Measurements from ENCODE around the gene YIPF2. TPM values are rescaled to one million over a fixed set of nuclear protein-coding genes. Genes with fewer than 3 reads are reported as not detected.

The YIPF2 gene
- total and polyA plus RNA-seq, 10 of the 15 experiments (the other 5 are each of a cell fraction or from before 2014, with no cell fraction given), result 0.92 to 38.9 (median 17.6) TPM

GRCh38 chr19:10882108-10882457 lies 46.4 kb downstream of the YIPF2 start (continued):
- TF ChIP-seq ZNF687 (IDR thresholded peaks at IDR 0.05) (no peak), HSF1 (IDR thresholded peaks at IDR 0.05; ENCODE audit: low read depth, low read length) (no peak)

- ATAC-seq (no peak), FAIRE-seq (no peak), DNase-seq (ENCODE audit: low read depth, low spot score) (no peak)
- no peaks in the 10 kb centered on the region; the same call in 1 of the 2 replicates for H4K20me1 ChIP-seq (ENCODE audit: control insufficient read depth, insufficient read depth)
- ChIA-PET POLR2A (interaction anchor here (0.6 kb wide), 1 partner anchor 9 kb away, joined by 4 read pairs; no protein-coding TSS in a partner anchor), RAD21 (ENCODE audit: unreplicated experiment) (interaction anchor here (1.3 kb wide), 1 partner anchor 54 kb away, joined by 3 read pairs; no protein-coding TSS in a partner anchor), CTCF (interaction anchor here (1.1 to 1.8 kb wide), 3 partner anchors 9 to 55 kb away, joined by 3 to 4 read pairs (median 4); no protein-coding TSS in a partner anchor), SMC1A (ENCODE audit: uncharacterized antibody, unreplicated experiment) (interaction anchor here (1.0 kb wide), 1 partner anchor 9 kb away, joined by 3 read pairs; no protein-coding TSS in a partner anchor)
- no peaks in the 10 kb centered on the region for H3K9me3 ChIP-seq (replicated peaks; ENCODE audit: control insufficient read depth, insufficient read depth, low read length)
- H3K4me1 ChIP-seq (ENCODE audit: control insufficient read depth, insufficient read depth, low read length), result peaks cover 35% of the 10 kb centered on the region
- no TSS peak for BruUV-seq (replicated peaks)
- in situ Hi-C loops (cut with MboI), result no loop called here
- H3K79me2 ChIP-seq (ENCODE audit: control insufficient read depth, insufficient read depth, low read length), result peaks cover 78% of the 10 kb centered on the region
- no peak overlapping the region for H2AFZ ChIP-seq (ENCODE audit: control insufficient read depth, low read depth, low read length)
- no peaks in the 10 kb centered on the region for H3K27me3 ChIP-seq (replicated peaks in 1 of 2; ENCODE audit: control insufficient read depth in 2 of 2, insufficient read depth in 2 of 2, low read length in 1 of 2)
- peaks cover 9 to 17% of the 10 kb centered on the region in 2 experiments for H3K36me3 ChIP-seq (ENCODE audit: control insufficient read depth in 2 of 2, insufficient read depth in 2 of 2, low read length in 1 of 2)
- no peak overlapping the region for H3K4me2 ChIP-seq (ENCODE audit: control insufficient read depth, insufficient read depth)
- no peak overlapping the region for H3K4me3 ChIP-seq
- 87% methylated on average over 14 of the region's 14 CpGs for WGBS (ENCODE audit: insufficient coverage, insufficient replicate concordance, low lambda C conversion rate, missing lambda C conversion rate)
- intact Hi-C loops (cut with micrococcal nuclease; ENCODE audit: unreplicated experiment), result no loop called here
- no peak overlapping the region for H3K27ac ChIP-seq (ENCODE audit: control insufficient read depth, insufficient read depth)
- H3K9ac ChIP-seq (ENCODE audit: control insufficient read depth, insufficient read depth, low read length), result no peak overlapping the region
- no peak for TF ChIP-seq IKZF2 (IDR thresholded peaks at IDR 0.05)
- TF ChIP-seq RB1 (IDR thresholded peaks at IDR 0.05; ENCODE audit: borderline replicate concordance), result no peak
- no peak for TF ChIP-seq SUPT20H (IDR thresholded peaks at IDR 0.05; ENCODE audit: borderline replicate concordance, control insufficient read depth, low read depth, low read length)
- TF ChIP-seq CEBPB (IDR thresholded peaks at IDR 0.05; ENCODE audit: borderline replicate concordance in 1 of 2, low read depth in 2 of 2, low read length in 2 of 2), result no peak
- no peak for TF ChIP-seq HCFC1 (IDR thresholded peaks at IDR 0.05; ENCODE audit: low read length)
- TF ChIP-seq STAT1 (conservative IDR thresholded peaks at IDR 0.05), result no peak
- no peak for TF ChIP-seq MXI1 (IDR thresholded peaks at IDR 0.05; ENCODE audit: low read depth, low read length)
- no peak for TF ChIP-seq NBN (IDR thresholded peaks at IDR 0.05)
- TF ChIP-seq SIX5 (IDR thresholded peaks at IDR 0.05; ENCODE audit: low read depth, low read length, severe bottlenecking), result no peak
- no peak for TF ChIP-seq E2F4 (IDR thresholded peaks at IDR 0.05; ENCODE audit: low read depth, low read length)
Observed at GRCh38 chr19:10881403-10882107, 46.9 kb downstream of the YIPF2 start.
